HG02588 (cell line): ENCODE results near the gene LRMDA.

Experiments
- ATAC-seq: cut with Tn5 transposase; IDR thresholded peaks from one replicate; pipeline ENCODE4 v1.9.1; 2021; ENCODE audit warnings: mild to moderate bottlenecking, moderate library complexity; ENCODE audit not compliant: unreplicated experiment

The LRMDA gene

GRCh38 chr10:75852851-75853484, 421.5 kb downstream of the LRMDA start:
- ATAC-seq = no peak

GRCh38 chr10:75857269-75857846, 425.9 kb downstream of the LRMDA start:
- no peak for ATAC-seq

GRCh38 chr10:75857896-75858295, 426.5 kb downstream of the LRMDA start:
- no peak for ATAC-seq

- no peak for ATAC-seq
Observed at GRCh38 chr10:75858339-75858738, 426.9 kb downstream of the LRMDA start.

GRCh38 chr10:75859141-75859540, 427.7 kb downstream of the LRMDA start:
- ATAC-seq = no peak

GRCh38 chr10:75860009-75860408, 428.6 kb downstream of the LRMDA start:
- ATAC-seq = no peak

- ATAC-seq = no peak
Observed at GRCh38 chr10:75861582-75861981, 430.2 kb downstream of the LRMDA start.

- no peak for ATAC-seq
Observed at GRCh38 chr10:75862935-75863334, 431.5 kb downstream of the LRMDA start.

- ATAC-seq = no peak
Observed at GRCh38 chr10:75864717-75865116, 433.3 kb downstream of the LRMDA start.

GRCh38 chr10:75865413-75866299, 434.2 kb downstream of the LRMDA start:
- no peak for ATAC-seq

- no peak for ATAC-seq
Observed at GRCh38 chr10:75866300-75866625, 434.8 kb downstream of the LRMDA start.

GRCh38 chr10:75866731-75867130, 435.3 kb downstream of the LRMDA start:
- no peak for ATAC-seq

- no peak for ATAC-seq
Observed at GRCh38 chr10:75868574-75868973, 437.1 kb downstream of the LRMDA start.

GRCh38 chr10:75870039-75870645, 438.7 kb downstream of the LRMDA start:
- ATAC-seq = no peak

- no peak for ATAC-seq
Observed at GRCh38 chr10:75875740-75876139, 444.3 kb downstream of the LRMDA start.

- ATAC-seq = no peak
Observed at GRCh38 chr10:75876710-75877109, 445.3 kb downstream of the LRMDA start.

GRCh38 chr10:75877877-75878276, 446.5 kb downstream of the LRMDA start:
- no peak for ATAC-seq

GRCh38 chr10:75878586-75878985, 447.2 kb downstream of the LRMDA start:
- ATAC-seq = no peak

- ATAC-seq = no peak
Observed at GRCh38 chr10:75880031-75880775, 448.8 kb downstream of the LRMDA start.

GRCh38 chr10:75883081-75884072, 452.0 kb downstream of the LRMDA start:
- ATAC-seq = no peak
